NB4 (cell line): ENCODE results near the gene SMS.

Source experiments
- DNase-seq: peaks from one replicate; pipeline ENCODE4 v3.0.0; 2010; ENCODE audit warnings: low read depth
- H3K4me3 ChIP-seq: one replicate; pipeline ENCODE4 v1.5.1; 2011; ENCODE audit warnings: mild to moderate bottlenecking, low read depth, low read length, moderate library complexity
- MYC ChIP-seq: IDR thresholded peaks from 2 replicates; pipeline ENCODE4 v1.6.1; 2011; ENCODE audit warnings: low read depth, low read length
- POLR2A ChIP-seq: IDR thresholded peaks from 2 replicates; pipeline ENCODE4 v1.6.1; 2011; ENCODE audit warnings: mild to moderate bottlenecking; ENCODE audit not compliant: insufficient read length; ENCODE audit errors: extremely low read depth
- TF ChIP-seq, protein P1 (sequence below): IDR thresholded peaks from one replicate; pipeline ENCODE4 v1.5.1; 2012; ENCODE audit warnings: low read depth, low read length
- TF ChIP-seq, protein P2 (sequence below): IDR thresholded peaks from 2 replicates; pipeline ENCODE4 v1.6.1; 2011; ENCODE audit warnings: low read depth, low read length

Gene SMS

DNA sequence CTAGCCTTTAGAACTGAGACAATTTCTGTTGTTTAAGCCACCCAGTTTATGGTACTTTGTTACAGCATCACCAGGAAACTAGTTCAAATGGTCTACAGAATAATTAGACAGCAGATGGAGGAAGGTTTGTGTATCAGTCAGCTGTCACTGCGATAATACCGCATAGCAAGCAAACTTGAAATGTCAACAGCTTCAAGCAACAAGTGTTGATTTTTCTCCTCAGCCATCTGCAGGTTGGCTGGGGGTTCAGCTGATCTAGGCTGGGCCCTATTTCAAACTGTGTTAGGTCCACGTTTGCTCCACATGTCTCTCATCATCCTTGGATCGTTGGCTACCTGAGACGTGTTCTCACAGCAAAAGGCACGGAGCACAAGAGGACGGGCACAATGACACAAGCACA lies 72.4 kb downstream of the SMS start:
- DNase-seq = no peak
- H3K4me3 ChIP-seq = no peak overlapping the region
- no peak for TF ChIP-seq POLR2A
- TF ChIP-seq MYC = no peak
- TF ChIP-seq, protein P1, sequence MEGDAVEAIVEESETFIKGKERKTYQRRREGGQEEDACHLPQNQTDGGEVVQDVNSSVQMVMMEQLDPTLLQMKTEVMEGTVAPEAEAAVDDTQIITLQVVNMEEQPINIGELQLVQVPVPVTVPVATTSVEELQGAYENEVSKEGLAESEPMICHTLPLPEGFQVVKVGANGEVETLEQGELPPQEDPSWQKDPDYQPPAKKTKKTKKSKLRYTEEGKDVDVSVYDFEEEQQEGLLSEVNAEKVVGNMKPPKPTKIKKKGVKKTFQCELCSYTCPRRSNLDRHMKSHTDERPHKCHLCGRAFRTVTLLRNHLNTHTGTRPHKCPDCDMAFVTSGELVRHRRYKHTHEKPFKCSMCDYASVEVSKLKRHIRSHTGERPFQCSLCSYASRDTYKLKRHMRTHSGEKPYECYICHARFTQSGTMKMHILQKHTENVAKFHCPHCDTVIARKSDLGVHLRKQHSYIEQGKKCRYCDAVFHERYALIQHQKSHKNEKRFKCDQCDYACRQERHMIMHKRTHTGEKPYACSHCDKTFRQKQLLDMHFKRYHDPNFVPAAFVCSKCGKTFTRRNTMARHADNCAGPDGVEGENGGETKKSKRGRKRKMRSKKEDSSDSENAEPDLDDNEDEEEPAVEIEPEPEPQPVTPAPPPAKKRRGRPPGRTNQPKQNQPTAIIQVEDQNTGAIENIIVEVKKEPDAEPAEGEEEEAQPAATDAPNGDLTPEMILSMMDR = no peak
- TF ChIP-seq, protein P2, sequence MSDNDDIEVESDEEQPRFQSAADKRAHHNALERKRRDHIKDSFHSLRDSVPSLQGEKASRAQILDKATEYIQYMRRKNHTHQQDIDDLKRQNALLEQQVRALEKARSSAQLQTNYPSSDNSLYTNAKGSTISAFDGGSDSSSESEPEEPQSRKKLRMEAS = no peak

DNA sequence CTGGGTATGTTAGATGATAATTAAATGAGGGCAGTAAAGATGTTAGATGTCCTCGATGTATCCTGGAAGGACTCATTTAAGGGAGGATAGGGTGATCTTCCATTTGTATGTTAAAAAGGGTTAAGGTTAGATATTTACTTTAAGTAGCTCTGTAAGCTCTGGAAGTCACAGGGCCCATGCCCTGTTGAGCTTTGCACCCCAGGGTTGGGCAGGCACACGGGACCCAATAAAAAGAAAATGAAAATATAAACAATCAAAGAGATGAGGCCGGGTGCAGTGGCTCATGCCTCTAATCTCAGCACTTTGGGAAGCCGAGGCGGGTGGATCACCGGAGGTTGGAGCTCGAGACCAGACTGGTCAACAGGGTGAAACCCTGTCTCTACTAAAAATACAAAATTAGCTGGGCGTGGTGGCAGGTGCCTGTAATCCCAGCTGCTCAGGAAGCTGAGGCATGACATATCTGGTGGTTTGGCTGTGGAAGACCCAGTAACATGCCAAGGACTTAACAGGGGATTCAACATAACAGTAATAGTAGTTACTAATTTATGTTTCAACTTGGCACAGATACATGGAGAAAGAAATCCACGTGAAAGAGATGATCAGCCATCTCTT lies 74.7 kb downstream of the SMS start:
- DNase-seq = no peak
- H3K4me3 ChIP-seq = no peak overlapping the region
- TF ChIP-seq, protein P1 = no peak
- no peak for TF ChIP-seq POLR2A
- no peak for TF ChIP-seq MYC
- TF ChIP-seq, protein P2 = no peak

DNA sequence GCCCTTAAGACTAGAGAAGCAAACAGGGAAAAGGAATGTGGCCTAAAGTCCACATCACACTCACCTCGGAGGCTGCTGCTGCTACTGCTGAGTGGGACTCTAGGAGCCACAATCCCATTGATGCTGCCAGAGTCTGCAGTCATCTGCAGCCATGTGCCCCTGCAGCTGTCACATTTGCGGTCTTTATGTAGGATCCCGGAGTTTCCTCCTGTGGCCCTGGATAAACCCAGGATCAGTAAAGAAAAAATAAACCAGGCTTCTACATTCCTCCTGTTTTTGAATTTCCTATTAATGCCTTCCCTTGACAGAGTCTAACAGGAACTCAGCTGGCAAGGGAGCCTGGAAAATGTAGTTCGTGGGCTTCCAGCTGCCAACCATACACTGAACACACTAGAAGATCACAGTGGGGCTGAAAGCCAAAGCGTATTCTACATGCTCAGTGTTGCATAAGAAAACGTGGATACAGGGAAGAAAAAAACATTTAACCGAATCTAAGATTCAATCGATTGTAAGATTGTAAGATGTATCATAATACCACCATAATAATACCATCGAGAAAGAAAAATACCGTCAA lies 81.3 kb downstream of the SMS start:
- DNase-seq = no peak
- TF ChIP-seq, protein P2 = no peak
- TF ChIP-seq, protein P1 = no peak
- TF ChIP-seq POLR2A (no peak), MYC (no peak)
- H3K4me3 ChIP-seq = no peak overlapping the region

DNA sequence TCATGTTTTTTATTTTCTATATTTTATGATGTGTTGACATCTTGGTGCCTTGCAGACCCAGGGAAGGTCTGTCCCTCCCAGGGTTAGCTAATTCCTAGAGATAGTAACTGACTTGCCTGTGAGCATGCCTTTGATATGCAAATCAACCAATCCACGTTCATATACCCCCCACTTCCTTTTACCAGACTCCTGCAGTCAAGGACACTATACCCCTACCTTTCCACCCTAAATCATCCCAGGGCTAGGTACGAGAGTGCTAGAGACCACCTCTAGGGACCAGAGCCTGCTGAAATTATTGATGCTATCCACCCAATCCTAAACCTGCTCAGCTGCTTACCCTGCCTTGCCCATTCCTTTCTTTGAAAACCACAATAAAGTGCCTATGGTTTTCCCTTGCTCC lies 84.1 kb downstream of the SMS start:
- TF ChIP-seq, protein P2 = no peak
- no peak for TF ChIP-seq MYC
- TF ChIP-seq POLR2A = no peak
- TF ChIP-seq, protein P1 = no peak
- DNase-seq = no peak

DNA sequence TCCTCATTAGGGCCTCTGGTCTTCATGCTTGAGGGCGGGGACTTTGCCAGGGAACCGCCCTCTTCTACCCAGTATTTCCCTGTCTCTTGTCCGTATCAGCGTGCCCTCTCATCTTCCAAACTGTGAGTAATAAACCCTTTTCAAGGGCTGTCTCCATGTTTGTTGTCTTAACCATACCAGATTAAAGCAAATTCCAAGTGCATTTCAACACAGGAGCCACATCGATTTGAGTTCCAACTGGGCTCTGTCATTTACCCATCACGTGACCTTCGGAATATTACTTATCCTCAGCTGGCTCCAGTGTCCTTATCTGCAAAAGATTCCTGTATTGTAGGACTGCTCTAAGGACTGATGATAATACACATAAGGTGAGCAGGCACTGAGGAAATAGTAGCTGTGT lies 85.2 kb downstream of the SMS start:
- H3K4me3 ChIP-seq = no peak overlapping the region
- no peak for TF ChIP-seq POLR2A
- TF ChIP-seq MYC = no peak
- TF ChIP-seq, protein P2 = no peak
- TF ChIP-seq, protein P1 = no peak
- DNase-seq = no peak

More for the DNA sequence above, 84.1 kb downstream of the SMS start:
- no peak overlapping the region for H3K4me3 ChIP-seq
